IMR-90 (cell line): Measurements from ENCODE around the gene ABCC4. TPM values are rescaled to one million over a fixed set of nuclear protein-coding genes. Genes with fewer than 3 reads are reported as not detected.

ENCODE experiments used
- ATAC-seq: fragments of 200-7000 bp; cut with Tn5 transposase; 2 replicates; pipeline ENCODE4 v1.9.1; 2020; ENCODE audit warnings: low read depth, mild to moderate bottlenecking, moderate library complexity
- BruUV-seq: library from RNA; stranded (reverse); fragments of 400-500 nt; replicated peaks from 2 replicates; lab custom pipeline; 2021; lab: Mats Ljungman, UMichigan
- CTCF ChIA-PET: fragments of 300-600 bp; formaldehyde crosslinking; extraction: SDS; loops from one replicate; lab custom pipeline; 2021; ENCODE audit warnings: antibody characterized with exemption; lab: Yijun Ruan, JAX
- POLR2A ChIA-PET: fragments of 300-600 bp; sonication (Branson Sonifier 250); formaldehyde crosslinking; loops from one replicate; lab custom pipeline; 2022; ENCODE audit warnings: antibody characterized with exemption; ENCODE audit not compliant: unreplicated experiment; lab: Charles Lee
- DNase-seq: peaks from one replicate; pipeline ENCODE4 v3.0.0; 2013
- H2AFZ ChIP-seq: replicated peaks from 2 replicates; pipeline ENCODE3; 2013; ENCODE audit warnings: low read length, mild to moderate bottlenecking; ENCODE audit not compliant: poor library complexity
- H2AK5ac ChIP-seq: 2 replicates; pipeline ENCODE4 v1.6.1; 2013; ENCODE audit warnings: low read depth, low read length, inconsistent platforms
- H2AK9ac ChIP-seq: replicated peaks from 2 replicates; pipeline ENCODE3; 2013; ENCODE audit warnings: mild to moderate bottlenecking, low read depth, low read length, moderate library complexity; ENCODE audit not compliant: poor library complexity
- H2BK120ac ChIP-seq: 2 replicates; pipeline ENCODE4 v1.6.1; 2013; ENCODE audit warnings: low read depth, low read length, inconsistent platforms
- H2BK15ac ChIP-seq: 3 replicates; pipeline ENCODE4 v1.6.1; 2013; ENCODE audit warnings: low read depth, low read length, inconsistent platforms
- H2BK20ac ChIP-seq: 2 replicates; pipeline ENCODE4 v1.6.1; 2013; ENCODE audit warnings: low read depth, mild to moderate bottlenecking, inconsistent platforms, low read length, moderate library complexity
- H2BK5ac ChIP-seq: 2 replicates; pipeline ENCODE4 v1.6.1; 2013; ENCODE audit warnings: mild to moderate bottlenecking, low read depth, low read length, inconsistent platforms; ENCODE audit not compliant: poor library complexity, severe bottlenecking
- H3K14ac ChIP-seq: replicated peaks from 2 replicates; pipeline ENCODE4 v1.6.1; 2013; ENCODE audit warnings: low read depth, low read length, inconsistent platforms
- H3K18ac ChIP-seq: 2 replicates; pipeline ENCODE4 v1.6.1; 2013; ENCODE audit warnings: low read depth, low read length, control low read depth
- H3K23ac ChIP-seq: 2 replicates; pipeline ENCODE4 v1.6.1; 2013; ENCODE audit warnings: low read depth, low read length, inconsistent platforms
- H3K27ac ChIP-seq: 2 replicates; pipeline ENCODE4 v1.5.1; 2013; ENCODE audit warnings: mild to moderate bottlenecking, control low read depth, low read length; ENCODE audit not compliant: insufficient read depth
- H3K27me3 ChIP-seq: 2 replicates; pipeline ENCODE4 v1.6.1; 2013; ENCODE audit warnings: low read length; ENCODE audit not compliant: control insufficient read depth, insufficient read depth
- H3K36me3 ChIP-seq: 2 replicates; pipeline ENCODE4 v1.6.1; 2013; ENCODE audit warnings: low read length, mixed read lengths; ENCODE audit not compliant: control insufficient read depth, insufficient read depth
- H3K4ac ChIP-seq: 2 replicates; pipeline ENCODE4 v1.6.1; 2013; ENCODE audit warnings: low read depth, low read length, inconsistent platforms
- H3K4me1 ChIP-seq: 2 replicates; pipeline ENCODE4 v1.6.1; 2013; ENCODE audit warnings: low read length, mixed read lengths; ENCODE audit not compliant: control insufficient read depth, insufficient read depth
- H3K4me2 ChIP-seq: 2 replicates; pipeline ENCODE4 v1.6.1; 2013; ENCODE audit warnings: low read depth, mild to moderate bottlenecking, control low read depth, low read length, moderate library complexity
- H3K4me3 ChIP-seq: 2 replicates; pipeline ENCODE4 v1.5.1; 2013; ENCODE audit warnings: low read depth, mild to moderate bottlenecking, control low read depth, low read length, moderate library complexity; ENCODE audit not compliant: insufficient read depth
- H3K56ac ChIP-seq: 2 replicates; pipeline ENCODE4 v1.6.1; 2013; ENCODE audit warnings: low read length, inconsistent platforms; ENCODE audit not compliant: insufficient read depth; ENCODE audit errors: extremely low read depth
- H3K79me1 ChIP-seq, 2 experiments: 2 replicates each; pipeline ENCODE4 v1.6.1; 2013; ENCODE audit warnings: low read length in 2 of 2, inconsistent platforms in 1 of 2, low read depth in 1 of 2
- H3K9ac ChIP-seq: 2 replicates; pipeline ENCODE4 v1.6.1; 2013; ENCODE audit warnings: low read depth, low read length, control low read depth
- H3K9me1 ChIP-seq: 2 replicates; pipeline ENCODE4 v1.6.1; 2013; ENCODE audit warnings: low read length, inconsistent platforms; ENCODE audit not compliant: insufficient read depth
- H3K9me3 ChIP-seq: 2 replicates; pipeline ENCODE4 v1.6.1; 2013; ENCODE audit warnings: low read length; ENCODE audit not compliant: control insufficient read depth, insufficient read depth
- H4K20me1 ChIP-seq: 2 replicates; pipeline ENCODE4 v1.6.1; 2013; ENCODE audit warnings: low read length, inconsistent platforms; ENCODE audit not compliant: insufficient read depth
- H4K5ac ChIP-seq: 2 replicates; pipeline ENCODE4 v1.6.1; 2013; ENCODE audit warnings: mild to moderate bottlenecking, low read depth, low read length, control low read depth
- H4K8ac ChIP-seq, 2 experiments: 2 replicates each; pipeline ENCODE4 v1.6.1; 2013; ENCODE audit warnings: low read depth in 2 of 2, low read length in 2 of 2, control low read depth in 1 of 2, inconsistent platforms in 1 of 2
- H4K91ac ChIP-seq: 2 replicates; pipeline ENCODE4 v1.6.1; 2013; ENCODE audit warnings: low read depth, low read length, inconsistent platforms; ENCODE audit not compliant: insufficient read depth
- BHLHE40 ChIP-seq: fragments of 150-350 bp; IDR thresholded peaks from 2 replicates; pipeline ENCODE4 v1.6.1; 2016; ENCODE audit warnings: mild to moderate bottlenecking, low read depth, low read length
- CEBPB ChIP-seq: IDR thresholded peaks from 2 replicates; pipeline ENCODE4 v1.6.1; 2012; ENCODE audit warnings: low read depth, low read length, improper control_type of control experiment
- CHD1 ChIP-seq: IDR thresholded peaks from 2 replicates; pipeline ENCODE4 v1.6.1; 2012; ENCODE audit warnings: low read depth, low read length, improper control_type of control experiment
- ELK1 ChIP-seq: fragments of 150-350 bp; IDR thresholded peaks from 2 replicates; pipeline ENCODE4 v1.6.1; 2016; ENCODE audit warnings: low read depth, mild to moderate bottlenecking, low read length, moderate library complexity, borderline replicate concordance
- FOS ChIP-seq: fragments of 150-350 bp; IDR thresholded peaks from 2 replicates; pipeline ENCODE4 v1.6.1; 2016; ENCODE audit warnings: low read depth, low read length
- MAFK ChIP-seq: IDR thresholded peaks from 2 replicates; pipeline ENCODE4 v1.6.1; 2012; ENCODE audit warnings: low read depth, low read length, improper control_type of control experiment
- MAZ ChIP-seq: IDR thresholded peaks from 2 replicates; pipeline ENCODE4 v1.6.1; 2012; ENCODE audit warnings: low read depth, mild to moderate bottlenecking, low read length, improper control_type of control experiment, moderate library complexity, borderline replicate concordance
- MXI1 ChIP-seq: IDR thresholded peaks from 2 replicates; pipeline ENCODE4 v1.6.1; 2012; ENCODE audit warnings: low read depth, mild to moderate bottlenecking, low read length, moderate library complexity, borderline replicate concordance
- NFE2L2 ChIP-seq: fragments of 150-350 bp; IDR thresholded peaks from 2 replicates; pipeline ENCODE4 v1.6.1; 2016; ENCODE audit warnings: low read depth, mild to moderate bottlenecking, low read length
- POLR2A ChIP-seq: IDR thresholded peaks from 2 replicates; pipeline ENCODE4 v1.6.1; 2012; ENCODE audit warnings: mild to moderate bottlenecking, low read depth, low read length
- RAD21 ChIP-seq: IDR thresholded peaks from 2 replicates; pipeline ENCODE4 v1.6.1; 2012; ENCODE audit warnings: low read length, improper control_type of control experiment
- RCOR1 ChIP-seq: IDR thresholded peaks from 2 replicates; pipeline ENCODE4 v1.6.1; 2012; ENCODE audit warnings: mild to moderate bottlenecking, low read length, improper control_type of control experiment; ENCODE audit not compliant: insufficient replicate concordance
- RFX5 ChIP-seq: IDR thresholded peaks from 2 replicates; pipeline ENCODE4 v1.8.0; 2012; ENCODE audit warnings: low read depth, mild to moderate bottlenecking, low read length, moderate library complexity
- SMC3 ChIP-seq: fragments of 150-350 bp; IDR thresholded peaks from 2 replicates; pipeline ENCODE4 v1.6.1; 2016; ENCODE audit warnings: low read depth, mild to moderate bottlenecking, antibody characterized with exemption, low read length, moderate library complexity
- USF2 ChIP-seq: fragments of 150-350 bp; IDR thresholded peaks from 2 replicates; pipeline ENCODE4 v1.6.1; 2017; ENCODE audit warnings: mild to moderate bottlenecking, antibody characterized with exemption, low read length, low read depth
- WGBS, 2 experiments: methylation state at CpG; one replicate each; pipeline versions ENCODE4 v1.1.5 to v1.1.7; 2013; ENCODE audit warnings: missing lambda C conversion rate in 2 of 2; ENCODE audit not compliant: insufficient read length in 1 of 2; ENCODE audit errors: extremely low coverage in 2 of 2; 5-methylcytosine and 5-hydroxymethylcytosine counted together
- dilution Hi-C: fragments of 300-500 bp; cut with HindIII; formaldehyde crosslinking; loops from one replicate; pipeline ENCODE4 v1.14.3; 2018; ENCODE audit warnings: low sequenced_read_pairs; ENCODE audit not compliant: unreplicated experiment
- in situ Hi-C: fragments of 300-500 bp; cut with MboI; formaldehyde crosslinking; loops from 3 replicates; pipeline ENCODE4 v1.14.3; 2019; ENCODE audit warnings: low sequenced_read_pairs, inconsistent platforms, mixed read lengths
- intact Hi-C: fragments of 100-400 bp; cut with micrococcal nuclease; formaldehyde crosslinking; loops from 2 replicates; pipeline ENCODE4 v1.10.0; 2022
- polyA plus RNA-seq, 3 experiments: library from polyadenylated mRNA; depleted of rRNA; stranded (reverse); fragments of >200 nt; gene quantifications; 2 replicates each; pipeline ENCODE4 v1.2.3, GENCODE V29; 2012; ENCODE audit warnings: low replicate concordance in 1 of 3
- total RNA-seq: library from RNA; depleted of rRNA; stranded (reverse); fragments of >200 nt; gene quantifications from 2 replicates; pipeline ENCODE4 v1.2.3, GENCODE V29; 2012

Gene ABCC4
- total and polyA plus RNA-seq, 2 of the 4 experiments (the other 2 are of a cell fraction): 16.6 to 41.4 TPM

DNA sequence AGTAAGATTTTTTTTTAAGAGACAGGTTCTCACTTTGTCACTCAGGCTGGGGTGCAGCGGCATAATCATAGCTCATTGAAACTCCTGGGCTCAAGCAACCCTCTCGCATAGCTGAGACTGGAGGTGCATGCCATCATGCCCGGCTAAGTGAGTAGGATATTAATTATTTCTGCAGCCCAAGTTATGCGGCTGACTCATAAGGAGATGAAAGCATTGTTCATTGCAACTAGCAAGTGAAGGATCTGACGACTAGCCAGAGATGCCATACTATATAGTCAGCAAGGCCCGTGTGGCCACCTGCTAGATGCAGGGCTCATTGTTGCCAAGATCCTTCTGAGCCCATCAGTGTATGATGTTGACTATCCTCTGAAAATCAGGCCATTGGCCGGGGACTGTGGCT, 45.2 kb downstream of the ABCC4 start:
- peaks cover 6% of the 10 kb centered on the region; the same call in 1 of the 2 replicates for H4K20me1 ChIP-seq
- H2BK120ac ChIP-seq: peak overlapping the region; percentile 82
- peak overlapping the region; percentile 81; the same call in 1 of the 2 replicates for H2BK20ac ChIP-seq
- H4K5ac ChIP-seq: no peak overlapping the region; the same call in 1 of the 2 replicates
- peak overlapping the region; percentile 21; the same call in 1 of the 2 replicates for H2AK5ac ChIP-seq
- H3K4me2 ChIP-seq: peak overlapping the region; percentile 15; the same call in 1 of the 2 replicates
- H3K23ac ChIP-seq: no peak overlapping the region
- H2AK9ac ChIP-seq: no peak overlapping the region
- ATAC-seq: peak; percentile 86
- H2AFZ ChIP-seq: no peak overlapping the region
- no TSS peak for BruUV-seq
- peak overlapping the region; percentile 82 for H2BK5ac ChIP-seq
- no peak overlapping the region; the same call in 1 of the 2 replicates for H3K14ac ChIP-seq
- no peaks in the 10 kb centered on the region for H3K9me3 ChIP-seq
- DNase-seq: peak; percentile 97
- no peaks in the 10 kb centered on the region for H3K27me3 ChIP-seq
- H4K8ac ChIP-seq: peak overlapping the region in 1 of 2 experiments; percentile 82; a peak in 2 of 4 replicates
- peak overlapping the region; percentile 1; the same call in 1 of the 3 replicates for H2BK15ac ChIP-seq
- TF ChIP-seq ELK1 (no peak), USF2 (no peak; the same call in 1 of the 2 replicates), MAZ (no peak), BHLHE40 (peak; percentile 92), CHD1 (no peak), FOS (peak; percentile 83), SMC3 (no peak), MXI1 (no peak), CEBPB (peak; percentile 75), RAD21 (no peak), NFE2L2 (no peak), RFX5 (no peak), POLR2A (no peak), MAFK (peak; percentile 29; the same call in 1 of the 2 replicates), RCOR1 (peak; percentile 99)
- ChIA-PET CTCF (interaction anchor here (1.1 kb wide), 1 partner anchor 65 kb away, joined by 4 read pairs; no protein-coding TSS in a partner anchor), POLR2A (no interaction called here)
- H3K79me1 ChIP-seq: peaks cover 48 to 92% of the 10 kb centered on the region in 2 experiments
- WGBS, 2 experiments: 0% methylated on average over 2 of the region's 7 CpGs; no CpG with 5 or more reads in 1 of the 2 experiments
- dilution Hi-C loops: no loop called here
- H3K36me3 ChIP-seq: peaks cover 11% of the 10 kb centered on the region; the same call in 1 of the 2 replicates
- H3K56ac ChIP-seq: no peak overlapping the region
- in situ Hi-C loops: no loop called here
- no peak overlapping the region for H3K18ac ChIP-seq
- H3K9ac ChIP-seq: no peak overlapping the region
- H3K9me1 ChIP-seq: peaks cover 30% of the 10 kb centered on the region
- peak overlapping the region; percentile 27; the same call in 1 of the 2 replicates for H4K91ac ChIP-seq
- H3K4ac ChIP-seq: peak overlapping the region; percentile 80
- H3K27ac ChIP-seq: peak overlapping the region; percentile 43
- intact Hi-C loops: no loop called here
- peaks cover 20% of the 10 kb centered on the region for H3K4me1 ChIP-seq
- no peak overlapping the region for H3K4me3 ChIP-seq
